ENCODE data around the gene MYBPC2. TPM values are rescaled to one million over a fixed set of nuclear protein-coding genes. Genes with fewer than 3 reads are reported as not detected.
A peak's percentile ranks its signal among the peaks of the same experiment; 100 is the strongest.

MYBPC2 gene
- total RNA-seq, 2 experiments from 2014 or later = 0.08 TPM; not detected in 1

DNA sequence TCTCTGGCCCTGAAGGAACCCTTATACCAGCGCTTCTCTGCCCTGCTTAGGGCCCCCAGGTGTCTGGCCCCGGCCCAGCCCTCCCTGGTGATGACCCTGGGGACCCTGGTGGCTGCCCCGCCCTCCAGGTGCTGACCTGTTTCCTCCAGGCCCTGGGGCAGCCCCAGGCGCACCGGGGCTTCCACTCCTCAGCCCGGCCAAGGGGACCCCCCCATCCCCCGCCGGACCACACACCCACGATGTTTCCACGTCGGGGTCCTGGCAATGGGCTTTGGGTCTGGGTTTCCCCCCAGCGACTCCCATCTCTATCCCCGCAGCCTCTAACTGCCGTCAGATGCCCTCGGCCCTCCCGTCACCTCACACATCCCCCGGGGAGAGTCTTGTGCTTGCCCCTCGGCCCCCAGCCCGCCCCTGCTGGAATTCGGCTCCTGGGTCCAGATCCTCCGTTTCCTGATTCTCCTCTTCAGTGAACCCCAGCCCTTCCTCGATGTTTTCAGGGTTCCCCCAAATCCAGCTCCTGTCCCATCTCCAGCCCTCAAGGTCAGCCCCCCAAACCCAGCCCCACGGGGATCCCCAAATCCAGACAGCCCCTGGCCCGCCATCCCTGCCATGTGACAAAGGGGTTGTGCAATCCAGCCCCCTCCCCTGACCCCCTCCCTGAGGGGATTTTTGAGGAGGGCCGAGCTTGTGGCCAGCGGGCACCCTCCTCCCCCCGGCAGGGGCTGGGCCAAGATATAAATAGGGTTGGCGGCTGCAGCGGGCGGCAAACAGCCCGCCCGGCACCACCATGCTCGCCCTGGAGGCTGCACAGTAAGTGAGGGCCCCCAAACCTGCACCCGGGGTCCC lies 14.3 kb upstream of the MYBPC2 start, which contains the start of gene SPIB:
TSS of gene SPIB (plus strand) at position 763 of the 846 bp plus-strand sequence. CDS start at position 788, 25 bp downstream.
- no peaks in the 10 kb centered on the region for H3K9me3 Mint-ChIP-seq
- Histone ChIP-seq H3K4me3 (ENCODE audit: low read length) (no peak within 1 kb of the TSS), H3K9me3 (ENCODE audit: control insufficient read depth in 1 of 2, insufficient read depth in 1 of 2, low read length in 2 of 2) (peaks cover 0 to 9% of the 10 kb centered on the region in 2 experiments), H3K27me3 (ENCODE audit: control insufficient read depth in 1 of 2, insufficient read depth in 2 of 2, low read length in 2 of 2) (peaks cover 19 to 20% of the 10 kb centered on the region in 2 experiments), H3K27ac (ENCODE audit: low read depth in 1 of 2, low read length in 2 of 2) (no peak within 1 kb of the TSS), H3K36me3 (ENCODE audit: insufficient read depth, low read length) (no peaks in the 10 kb centered on the region), H3K4me1 (ENCODE audit: insufficient read depth, low read length) (peaks cover 10% of the 10 kb centered on the region)
- ATAC-seq (ENCODE audit: poor library complexity) (no peak), DNase-seq (peak in 1 of 14 experiments; percentile 17)
- H3K4me1 Mint-ChIP-seq (ENCODE audit: low read depth) = peaks cover 5% of the 10 kb centered on the region
- intact Hi-C loops (cut with DNase I, micrococcal nuclease) = no loop called here
- H3K27ac Mint-ChIP-seq = no peak within 1 kb of the TSS
- H3K36me3 Mint-ChIP-seq (ENCODE audit: low read depth) = no peaks in the 10 kb centered on the region
- H3K27me3 Mint-ChIP-seq = peaks cover 33% of the 10 kb centered on the region
- POLR2A ChIA-PET = no interaction called here
- H3K4me3 Mint-ChIP-seq = no peak within 1 kb of the TSS
- CTCF ChIA-PET = no interaction called here
- TF ChIP-seq, protein P1, sequence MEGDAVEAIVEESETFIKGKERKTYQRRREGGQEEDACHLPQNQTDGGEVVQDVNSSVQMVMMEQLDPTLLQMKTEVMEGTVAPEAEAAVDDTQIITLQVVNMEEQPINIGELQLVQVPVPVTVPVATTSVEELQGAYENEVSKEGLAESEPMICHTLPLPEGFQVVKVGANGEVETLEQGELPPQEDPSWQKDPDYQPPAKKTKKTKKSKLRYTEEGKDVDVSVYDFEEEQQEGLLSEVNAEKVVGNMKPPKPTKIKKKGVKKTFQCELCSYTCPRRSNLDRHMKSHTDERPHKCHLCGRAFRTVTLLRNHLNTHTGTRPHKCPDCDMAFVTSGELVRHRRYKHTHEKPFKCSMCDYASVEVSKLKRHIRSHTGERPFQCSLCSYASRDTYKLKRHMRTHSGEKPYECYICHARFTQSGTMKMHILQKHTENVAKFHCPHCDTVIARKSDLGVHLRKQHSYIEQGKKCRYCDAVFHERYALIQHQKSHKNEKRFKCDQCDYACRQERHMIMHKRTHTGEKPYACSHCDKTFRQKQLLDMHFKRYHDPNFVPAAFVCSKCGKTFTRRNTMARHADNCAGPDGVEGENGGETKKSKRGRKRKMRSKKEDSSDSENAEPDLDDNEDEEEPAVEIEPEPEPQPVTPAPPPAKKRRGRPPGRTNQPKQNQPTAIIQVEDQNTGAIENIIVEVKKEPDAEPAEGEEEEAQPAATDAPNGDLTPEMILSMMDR (IDR thresholded peaks at IDR 0.05) = no peak

DNA sequence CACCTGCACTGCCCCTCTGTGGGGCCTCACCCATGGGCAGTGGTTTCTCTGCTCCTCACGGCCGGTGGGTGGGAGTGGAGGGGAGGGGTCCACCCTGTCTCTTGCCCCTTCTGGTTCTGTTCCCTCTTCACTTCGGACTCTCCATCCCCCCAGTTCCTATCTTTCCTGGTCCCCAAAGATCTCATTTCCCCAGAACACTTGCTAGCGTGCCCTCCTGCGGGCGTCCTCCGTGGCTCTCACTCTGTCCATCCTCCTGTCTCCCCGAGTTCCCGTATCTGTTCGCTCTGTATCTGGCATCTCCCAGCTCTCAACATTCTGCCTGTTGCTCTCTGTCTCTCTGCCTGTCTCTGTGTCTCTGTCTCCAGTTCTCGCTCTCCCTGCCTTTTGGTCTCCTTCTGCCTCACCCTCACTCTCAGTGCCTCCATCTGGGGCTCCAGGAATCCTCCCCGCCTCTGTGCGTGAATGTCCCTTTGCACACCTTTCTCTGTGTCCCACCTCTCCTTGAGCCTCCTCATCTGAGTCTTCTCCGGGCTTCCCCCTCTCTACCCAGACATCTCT lies 13.6 kb upstream of the MYBPC2 start:
- Mint-ChIP-seq H3K4me1 (ENCODE audit: low read depth) (peaks cover 5% of the 10 kb centered on the region), H3K4me3 (no peak overlapping the region), H3K27ac (no peak overlapping the region), H3K27me3 (peaks cover 36% of the 10 kb centered on the region), H3K9me3 (no peaks in the 10 kb centered on the region), H3K36me3 (ENCODE audit: low read depth) (no peaks in the 10 kb centered on the region)
- Histone ChIP-seq H3K27me3 (ENCODE audit: control insufficient read depth in 1 of 2, insufficient read depth in 2 of 2, low read length in 2 of 2) (peaks cover 19 to 20% of the 10 kb centered on the region in 2 experiments), H3K9me3 (ENCODE audit: control insufficient read depth in 1 of 2, insufficient read depth in 1 of 2, low read length in 2 of 2) (peaks cover 0 to 9% of the 10 kb centered on the region in 2 experiments), H3K4me1 (ENCODE audit: insufficient read depth, low read length) (peaks cover 10% of the 10 kb centered on the region), H3K36me3 (ENCODE audit: insufficient read depth, low read length) (no peaks in the 10 kb centered on the region), H3K4me3 (ENCODE audit: low read length) (no peak overlapping the region), H3K27ac (ENCODE audit: low read depth in 1 of 2, low read length in 2 of 2) (no peak overlapping the region)
- intact Hi-C loops (cut with DNase I, micrococcal nuclease) = no loop called here
- CTCF ChIA-PET = no interaction called here
- POLR2A ChIA-PET = no interaction called here
- DNase-seq (peak in 1 of 14 experiments; percentile 9), ATAC-seq (ENCODE audit: poor library complexity) (no peak)
- TF ChIP-seq, protein P1 (IDR thresholded peaks at IDR 0.05) = no peak

DNA sequence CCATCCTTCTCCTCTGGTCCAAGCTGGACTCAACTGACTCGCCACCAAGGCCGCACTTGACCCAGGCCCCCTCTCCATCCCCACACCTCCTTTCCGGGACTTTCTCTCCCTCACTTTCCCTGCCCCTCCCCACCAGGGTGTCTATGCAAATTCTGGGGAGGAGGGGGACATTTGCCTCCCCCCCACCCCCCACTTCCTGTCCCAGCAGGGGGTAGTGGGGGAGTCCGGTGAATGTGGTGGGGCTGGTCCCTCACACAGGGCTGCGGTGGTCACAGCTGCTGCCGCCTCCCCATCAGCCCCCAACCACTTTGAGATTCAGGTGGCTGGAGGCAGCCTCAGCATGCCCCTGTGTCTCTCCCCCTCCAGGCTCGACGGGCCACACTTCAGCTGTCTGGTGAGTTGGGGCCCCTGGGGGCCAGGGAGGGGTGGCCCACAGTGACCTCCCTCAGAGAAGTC lies 13.1 kb upstream of the MYBPC2 start:
- intact Hi-C loops (cut with DNase I, micrococcal nuclease) = no loop called here
- ATAC-seq (ENCODE audit: poor library complexity) = no peak
- H3K27me3 Mint-ChIP-seq = peaks cover 37% of the 10 kb centered on the region

More for the DNA sequence above, 13.1 kb upstream of the MYBPC2 start:
- TF ChIP-seq, protein P1 (IDR thresholded peaks at IDR 0.05) = no peak
- POLR2A ChIA-PET = no interaction called here
- DNase-seq = peak in 1 of 14 experiments; percentile 14
- H3K4me3 Mint-ChIP-seq = no peak overlapping the region
- peaks cover 7% of the 10 kb centered on the region for H3K4me1 ChIP-seq (ENCODE audit: insufficient read depth, low read length)
- H3K9me3 ChIP-seq (ENCODE audit: control insufficient read depth in 1 of 2, insufficient read depth in 1 of 2, low read length in 2 of 2) = peaks cover 0 to 9% of the 10 kb centered on the region in 2 experiments
- H3K36me3 ChIP-seq (ENCODE audit: insufficient read depth, low read length) = no peaks in the 10 kb centered on the region
- H3K4me3 ChIP-seq (ENCODE audit: low read length) = no peak overlapping the region
- no peaks in the 10 kb centered on the region for H3K9me3 Mint-ChIP-seq
- no peak overlapping the region for H3K27ac ChIP-seq (ENCODE audit: low read depth in 1 of 2, low read length in 2 of 2)
- H3K27ac Mint-ChIP-seq = no peak overlapping the region
- H3K4me1 Mint-ChIP-seq (ENCODE audit: low read depth) = peaks cover 5% of the 10 kb centered on the region
- CTCF ChIA-PET = no interaction called here
- H3K27me3 ChIP-seq (ENCODE audit: control insufficient read depth in 1 of 2, insufficient read depth in 2 of 2, low read length in 2 of 2) = peaks cover 19 to 20% of the 10 kb centered on the region in 2 experiments
- no peaks in the 10 kb centered on the region for H3K36me3 Mint-ChIP-seq (ENCODE audit: low read depth)
